NOMO-1 (cell line): ENCODE data around the gene NEU2.
A peak's percentile ranks its signal among the peaks of the same experiment; 100 is the strongest.

Experiments used
- DNase-seq, 2 experiments: peaks; one replicate each; lab custom pipeline; 2025; ENCODE audit not compliant: unreplicated experiment in 2 of 2; lab: John Stamatoyannopoulos, UW

NEU2 gene

GRCh38 chr2:233074106-233074505 is 41.6 kb downstream of the NEU2 start:
- DNase-seq: no peak

GRCh38 chr2:233075141-233075965 is 42.9 kb downstream of the NEU2 start:
- DNase-seq: peak in 1 of 2 experiments; percentile 69

- peak; percentile 72 to 80 for DNase-seq
Measured at GRCh38 chr2:233075966-233076339, 43.5 kb downstream of the NEU2 start.

GRCh38 chr2:233076749-233077148 is 44.3 kb downstream of the NEU2 start:
- peak; percentile 53 to 69 for DNase-seq

- peak in 1 of 2 experiments; percentile 19 for DNase-seq
Measured at GRCh38 chr2:233079473-233079877, 47.0 kb downstream of the NEU2 start.

- peak in 1 of 2 experiments; percentile 38 for DNase-seq
Measured at GRCh38 chr2:233079953-233080835, 47.7 kb downstream of the NEU2 start.

GRCh38 chr2:233080836-233081229 is 48.4 kb downstream of the NEU2 start:
- DNase-seq: no peak

GRCh38 chr2:233081232-233081730 is 48.8 kb downstream of the NEU2 start:
- DNase-seq: peak; percentile 74 to 78

- DNase-seq: no peak
Measured at GRCh38 chr2:233081731-233082221, 49.3 kb downstream of the NEU2 start.

- DNase-seq: peak; percentile 59 to 89
Measured at GRCh38 chr2:233082222-233082930, 49.9 kb downstream of the NEU2 start.

- DNase-seq: peak; percentile 40 to 67
Measured at GRCh38 chr2:233082931-233083755, 50.7 kb downstream of the NEU2 start.

GRCh38 chr2:233083782-233084181 is 51.3 kb downstream of the NEU2 start:
- DNase-seq: no peak

GRCh38 chr2:233084488-233084887 is 52.0 kb downstream of the NEU2 start:
- peak; percentile 82 to 98 for DNase-seq
